HL-60 (cell line): Measurements from ENCODE around the gene MOB1B.

Source experiments
- DNase-seq, 2 experiments: peaks; one replicate each; pipeline ENCODE4 v3.0.0-alpha.2; 2010 to 2020; ENCODE audit warnings: low read depth in 1 of 2, low spot score in 1 of 2
- H3K27ac ChIP-seq: fragments of 250-450 bp; sonication (Bioruptor Pico); replicated peaks from 2 replicates; pipeline ENCODE4 v1.5.1; 2020; ENCODE audit warnings: mild to moderate bottlenecking, moderate library complexity
- H3K27me3 ChIP-seq: fragments of 250-450 bp; sonication (Bioruptor Pico); 2 replicates; pipeline ENCODE4 v1.5.1; 2021; ENCODE audit warnings: mild to moderate bottlenecking, moderate library complexity; ENCODE audit not compliant: insufficient read depth, poor library complexity, severe bottlenecking
- H3K4me3 ChIP-seq: replicated peaks from 2 replicates; pipeline ENCODE4 v1.5.1; 2011; ENCODE audit warnings: mild to moderate bottlenecking, control low read depth, low read length; ENCODE audit not compliant: insufficient read depth
- GABPA ChIP-seq: IDR thresholded peaks from 2 replicates; pipeline ENCODE4 v1.6.1; 2012; ENCODE audit warnings: low read depth
- POLR2AphosphoS5 ChIP-seq: IDR thresholded peaks from 2 replicates; pipeline ENCODE4 v1.6.1; 2012; ENCODE audit warnings: low read depth
- SPI1 ChIP-seq: IDR thresholded peaks from 2 replicates; pipeline ENCODE4 v1.6.1; 2012; ENCODE audit warnings: low read depth, mild to moderate bottlenecking, borderline replicate concordance
- TF ChIP-seq, protein P1 (sequence below): IDR thresholded peaks from one replicate; pipeline ENCODE4 v1.5.1; 2011; ENCODE audit warnings: low read length, control low read depth, inconsistent platforms; ENCODE audit not compliant: insufficient read depth
- TF ChIP-seq, protein P2 (sequence below): IDR thresholded peaks from 2 replicates; pipeline ENCODE4 v1.6.1; 2012; ENCODE audit warnings: low read depth; ENCODE audit not compliant: insufficient replicate concordance

Gene MOB1B

GRCh38 chr4:70994387-70995099, 92.4 kb downstream of the MOB1B start:
- Histone ChIP-seq H3K27ac (peak overlapping the region; percentile 94), H3K27me3 (no peaks in the 10 kb centered on the region), H3K4me3 (peak overlapping the region; percentile 91)
- TF ChIP-seq, protein P1, sequence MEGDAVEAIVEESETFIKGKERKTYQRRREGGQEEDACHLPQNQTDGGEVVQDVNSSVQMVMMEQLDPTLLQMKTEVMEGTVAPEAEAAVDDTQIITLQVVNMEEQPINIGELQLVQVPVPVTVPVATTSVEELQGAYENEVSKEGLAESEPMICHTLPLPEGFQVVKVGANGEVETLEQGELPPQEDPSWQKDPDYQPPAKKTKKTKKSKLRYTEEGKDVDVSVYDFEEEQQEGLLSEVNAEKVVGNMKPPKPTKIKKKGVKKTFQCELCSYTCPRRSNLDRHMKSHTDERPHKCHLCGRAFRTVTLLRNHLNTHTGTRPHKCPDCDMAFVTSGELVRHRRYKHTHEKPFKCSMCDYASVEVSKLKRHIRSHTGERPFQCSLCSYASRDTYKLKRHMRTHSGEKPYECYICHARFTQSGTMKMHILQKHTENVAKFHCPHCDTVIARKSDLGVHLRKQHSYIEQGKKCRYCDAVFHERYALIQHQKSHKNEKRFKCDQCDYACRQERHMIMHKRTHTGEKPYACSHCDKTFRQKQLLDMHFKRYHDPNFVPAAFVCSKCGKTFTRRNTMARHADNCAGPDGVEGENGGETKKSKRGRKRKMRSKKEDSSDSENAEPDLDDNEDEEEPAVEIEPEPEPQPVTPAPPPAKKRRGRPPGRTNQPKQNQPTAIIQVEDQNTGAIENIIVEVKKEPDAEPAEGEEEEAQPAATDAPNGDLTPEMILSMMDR = no peak
- no peak for TF ChIP-seq GABPA
- no peak for TF ChIP-seq POLR2AphosphoS5
- TF ChIP-seq SPI1 = no peak
- TF ChIP-seq, protein P2, sequence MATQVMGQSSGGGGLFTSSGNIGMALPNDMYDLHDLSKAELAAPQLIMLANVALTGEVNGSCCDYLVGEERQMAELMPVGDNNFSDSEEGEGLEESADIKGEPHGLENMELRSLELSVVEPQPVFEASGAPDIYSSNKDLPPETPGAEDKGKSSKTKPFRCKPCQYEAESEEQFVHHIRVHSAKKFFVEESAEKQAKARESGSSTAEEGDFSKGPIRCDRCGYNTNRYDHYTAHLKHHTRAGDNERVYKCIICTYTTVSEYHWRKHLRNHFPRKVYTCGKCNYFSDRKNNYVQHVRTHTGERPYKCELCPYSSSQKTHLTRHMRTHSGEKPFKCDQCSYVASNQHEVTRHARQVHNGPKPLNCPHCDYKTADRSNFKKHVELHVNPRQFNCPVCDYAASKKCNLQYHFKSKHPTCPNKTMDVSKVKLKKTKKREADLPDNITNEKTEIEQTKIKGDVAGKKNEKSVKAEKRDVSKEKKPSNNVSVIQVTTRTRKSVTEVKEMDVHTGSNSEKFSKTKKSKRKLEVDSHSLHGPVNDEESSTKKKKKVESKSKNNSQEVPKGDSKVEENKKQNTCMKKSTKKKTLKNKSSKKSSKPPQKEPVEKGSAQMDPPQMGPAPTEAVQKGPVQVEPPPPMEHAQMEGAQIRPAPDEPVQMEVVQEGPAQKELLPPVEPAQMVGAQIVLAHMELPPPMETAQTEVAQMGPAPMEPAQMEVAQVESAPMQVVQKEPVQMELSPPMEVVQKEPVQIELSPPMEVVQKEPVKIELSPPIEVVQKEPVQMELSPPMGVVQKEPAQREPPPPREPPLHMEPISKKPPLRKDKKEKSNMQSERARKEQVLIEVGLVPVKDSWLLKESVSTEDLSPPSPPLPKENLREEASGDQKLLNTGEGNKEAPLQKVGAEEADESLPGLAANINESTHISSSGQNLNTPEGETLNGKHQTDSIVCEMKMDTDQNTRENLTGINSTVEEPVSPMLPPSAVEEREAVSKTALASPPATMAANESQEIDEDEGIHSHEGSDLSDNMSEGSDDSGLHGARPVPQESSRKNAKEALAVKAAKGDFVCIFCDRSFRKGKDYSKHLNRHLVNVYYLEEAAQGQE = no peak
- DNase-seq = peak in 1 of 2 experiments; percentile 52

DNA sequence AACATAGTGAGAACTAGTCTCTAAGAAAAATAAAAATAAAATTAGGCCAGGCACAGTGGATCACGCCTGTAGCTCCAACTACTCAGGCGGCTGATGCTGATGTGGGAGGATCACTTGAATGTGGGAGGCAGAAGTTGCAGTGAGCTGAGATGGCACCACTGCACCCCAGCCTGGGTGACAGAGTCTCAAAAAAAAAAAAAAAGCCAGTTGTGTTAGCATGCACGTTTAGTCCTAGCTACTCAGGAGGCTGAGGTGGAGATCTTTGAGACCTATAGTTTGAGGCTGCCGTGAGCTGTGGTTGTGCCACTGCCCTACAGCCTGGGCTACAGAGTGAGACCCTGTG, 93.8 kb downstream of the MOB1B start:
- Histone ChIP-seq H3K27me3 (no peaks in the 10 kb centered on the region), H3K4me3 (peak overlapping the region; percentile 91), H3K27ac (no peak overlapping the region)
- no peak for TF ChIP-seq SPI1
- TF ChIP-seq POLR2AphosphoS5 = no peak
- TF ChIP-seq, protein P2 = no peak
- TF ChIP-seq, protein P1 = no peak
- no peak for TF ChIP-seq GABPA
- DNase-seq = peak in 1 of 2 experiments; percentile 45

DNA sequence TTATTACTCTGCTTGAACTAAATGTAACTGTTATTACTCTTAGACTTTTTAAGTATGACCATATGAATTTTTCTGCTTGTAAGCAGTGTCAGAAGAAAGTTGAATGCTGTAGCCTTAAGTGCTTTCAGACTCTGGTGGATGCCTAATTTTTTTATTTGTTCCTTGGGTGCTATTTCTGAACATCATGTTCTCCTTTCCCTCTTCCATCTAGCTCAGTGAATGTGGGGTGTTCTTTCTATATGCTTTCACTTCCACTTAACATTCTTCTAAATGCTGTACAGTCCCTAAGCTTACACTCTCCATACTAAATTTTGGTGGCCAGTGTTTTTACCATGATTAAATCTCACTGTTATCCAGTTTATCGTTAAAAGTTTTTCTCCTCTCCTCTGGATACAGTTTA, 94.9 kb downstream of the MOB1B start:
- TF ChIP-seq SPI1 (no peak), POLR2AphosphoS5 (no peak), GABPA (no peak)
- TF ChIP-seq, protein P1 = no peak
- TF ChIP-seq, protein P2 = no peak
- DNase-seq = no peak
- Histone ChIP-seq H3K27ac (no peak overlapping the region), H3K27me3 (no peaks in the 10 kb centered on the region), H3K4me3 (no peak overlapping the region)
